VCaP (cell line): ENCODE measurements around the gene EFCAB6.

Experiments
- H3K27ac ChIP-seq: fragments of 450-650 bp; 2 replicates; pipeline ENCODE4 v1.5.1; 2017
- TF ChIP-seq, protein P1 (sequence below): fragments of 450-650 bp; conservative IDR thresholded peaks from 2 replicates; pipeline ENCODE4 v1.5.1; 2017; ENCODE audit warnings: mild to moderate bottlenecking, moderate library complexity

The EFCAB6 gene

DNA sequence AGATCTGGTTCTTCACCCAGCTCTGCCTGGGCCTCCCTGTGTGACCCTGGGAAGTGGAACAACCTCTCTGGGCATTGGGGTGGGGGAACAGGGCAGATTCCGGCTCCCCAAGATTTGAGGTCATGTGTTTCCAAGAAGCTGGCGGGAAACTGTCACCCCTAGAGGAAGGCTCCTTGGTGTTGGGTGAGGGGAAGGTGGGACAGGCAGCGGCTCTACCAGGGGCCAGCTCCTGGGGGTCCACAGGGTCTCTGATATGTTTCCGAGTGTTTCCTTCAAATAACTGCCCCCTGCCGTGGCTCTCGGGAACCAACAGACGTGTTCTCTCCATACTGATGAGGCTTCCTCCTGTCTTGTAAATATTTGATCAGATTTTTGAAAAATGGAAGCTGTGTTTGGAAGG, 321.8 kb downstream of the EFCAB6 start:
- TF ChIP-seq, protein P1, sequence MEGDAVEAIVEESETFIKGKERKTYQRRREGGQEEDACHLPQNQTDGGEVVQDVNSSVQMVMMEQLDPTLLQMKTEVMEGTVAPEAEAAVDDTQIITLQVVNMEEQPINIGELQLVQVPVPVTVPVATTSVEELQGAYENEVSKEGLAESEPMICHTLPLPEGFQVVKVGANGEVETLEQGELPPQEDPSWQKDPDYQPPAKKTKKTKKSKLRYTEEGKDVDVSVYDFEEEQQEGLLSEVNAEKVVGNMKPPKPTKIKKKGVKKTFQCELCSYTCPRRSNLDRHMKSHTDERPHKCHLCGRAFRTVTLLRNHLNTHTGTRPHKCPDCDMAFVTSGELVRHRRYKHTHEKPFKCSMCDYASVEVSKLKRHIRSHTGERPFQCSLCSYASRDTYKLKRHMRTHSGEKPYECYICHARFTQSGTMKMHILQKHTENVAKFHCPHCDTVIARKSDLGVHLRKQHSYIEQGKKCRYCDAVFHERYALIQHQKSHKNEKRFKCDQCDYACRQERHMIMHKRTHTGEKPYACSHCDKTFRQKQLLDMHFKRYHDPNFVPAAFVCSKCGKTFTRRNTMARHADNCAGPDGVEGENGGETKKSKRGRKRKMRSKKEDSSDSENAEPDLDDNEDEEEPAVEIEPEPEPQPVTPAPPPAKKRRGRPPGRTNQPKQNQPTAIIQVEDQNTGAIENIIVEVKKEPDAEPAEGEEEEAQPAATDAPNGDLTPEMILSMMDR = no peak

GRCh38 chr22:43488937-43489336, 323.2 kb downstream of the EFCAB6 start:
- H3K27ac ChIP-seq = no peak overlapping the region
- TF ChIP-seq, protein P1 = no peak

More for the DNA sequence above, 321.8 kb downstream of the EFCAB6 start:
- H3K27ac ChIP-seq = no peak overlapping the region

DNA sequence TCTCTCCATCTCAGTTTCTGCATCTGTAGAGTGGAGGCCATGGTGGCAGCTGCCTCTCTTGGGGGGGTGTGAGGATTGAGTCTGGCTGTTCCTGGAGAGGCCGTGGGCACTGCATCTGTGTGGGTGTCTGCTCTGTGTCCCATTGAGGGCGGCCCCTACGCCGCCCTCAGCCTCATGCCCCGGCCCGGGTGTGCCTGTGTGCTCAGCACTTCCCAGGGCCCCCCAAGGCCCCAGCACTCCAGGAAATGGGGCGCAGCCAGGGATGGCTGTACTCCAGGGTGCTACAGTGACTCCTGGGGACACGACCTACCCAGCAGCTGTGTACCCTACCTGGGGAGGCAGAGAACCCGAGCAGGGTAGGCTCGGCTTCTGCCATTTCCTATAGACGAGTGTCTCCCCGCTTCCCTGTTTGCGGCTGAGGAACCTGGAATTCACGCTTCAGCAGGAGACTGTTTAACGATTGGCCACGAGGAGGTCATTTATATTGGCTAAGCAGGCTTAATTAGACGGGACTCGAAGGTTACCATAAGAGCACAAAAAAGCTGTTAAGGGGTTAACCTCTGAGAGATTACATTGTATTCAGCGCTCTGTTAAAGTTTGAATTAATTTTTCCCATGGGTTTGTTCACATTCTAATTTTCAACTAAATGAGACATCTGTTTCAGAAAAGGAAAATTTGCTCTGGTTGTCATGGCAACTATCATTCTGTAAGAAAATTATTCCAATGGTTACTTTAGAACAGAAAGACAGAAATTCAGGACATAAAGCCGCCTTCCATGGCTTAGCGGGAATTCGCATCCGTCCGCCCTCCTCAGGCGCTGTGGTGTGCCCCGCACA, 323.9 kb downstream of the EFCAB6 start:
- TF ChIP-seq, protein P1 = no peak
- no peak overlapping the region for H3K27ac ChIP-seq

DNA sequence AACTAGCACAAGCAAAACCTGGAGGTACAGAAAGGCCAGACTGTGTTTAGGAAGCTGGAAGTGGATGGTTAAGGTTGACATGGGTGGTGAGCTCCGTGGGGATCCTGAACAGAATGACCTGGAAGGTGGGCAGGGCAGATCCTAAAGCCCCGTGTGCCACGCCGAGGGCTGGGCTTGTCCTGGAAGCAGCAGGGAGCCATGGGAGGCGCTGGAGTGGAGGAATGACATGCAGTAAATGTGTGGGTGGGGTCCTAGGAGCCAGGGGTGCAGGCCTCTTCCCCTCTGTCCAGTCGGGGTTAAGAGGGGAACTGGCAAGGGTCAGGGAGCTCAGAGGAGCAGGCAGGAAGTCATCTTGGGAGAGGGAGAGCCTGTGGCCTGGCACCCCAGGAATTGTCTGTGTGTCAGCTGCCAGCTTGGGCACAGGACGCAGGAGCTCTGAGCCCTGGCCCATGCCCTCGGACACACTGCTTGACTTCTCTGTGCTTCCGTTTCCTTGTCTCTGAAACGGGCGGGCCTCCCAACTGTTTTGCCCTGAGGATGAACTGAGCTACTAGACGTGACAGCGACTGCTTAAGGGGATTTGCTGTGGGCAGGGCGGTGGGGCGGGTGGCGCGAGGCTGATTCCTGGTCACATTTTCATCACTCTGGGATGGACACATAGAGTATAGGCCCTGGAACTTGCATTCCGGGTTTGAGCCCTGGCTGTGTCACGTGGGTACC, 324.6 kb downstream of the EFCAB6 start:
- H3K27ac ChIP-seq = no peak overlapping the region
- TF ChIP-seq, protein P1 = no peak

DNA sequence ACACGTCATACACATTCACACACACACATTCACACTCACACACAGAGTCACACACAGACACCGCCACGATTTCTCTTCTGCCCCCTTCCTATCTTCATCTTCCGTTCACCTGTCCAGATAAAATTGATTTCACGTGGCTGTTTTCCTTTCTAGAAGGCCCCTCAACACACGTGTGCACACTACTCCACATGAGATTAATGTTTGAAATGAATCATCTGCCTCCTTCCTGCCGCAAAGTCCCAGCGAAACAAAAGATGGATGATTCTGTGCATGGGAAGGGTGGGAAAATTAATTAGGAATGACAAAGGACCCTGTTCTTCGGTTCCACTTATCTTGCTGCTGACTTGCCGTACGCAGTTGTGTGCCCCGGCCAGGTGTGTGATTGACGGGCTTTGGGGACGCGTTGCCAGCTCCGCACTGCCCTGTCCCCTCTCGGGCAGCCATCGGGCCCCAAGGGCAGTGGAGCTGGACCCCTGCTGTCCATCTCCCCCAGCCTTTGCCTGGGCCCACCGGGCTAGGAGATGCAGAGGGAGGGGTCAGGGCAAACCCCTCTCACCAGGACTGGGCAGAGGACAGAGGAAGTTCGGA, 326.5 kb downstream of the EFCAB6 start:
- TF ChIP-seq, protein P1 = no peak

GRCh38 chr22:43484227-43484626, 327.9 kb downstream of the EFCAB6 start:
- H3K27ac ChIP-seq = no peak overlapping the region

More for the DNA sequence above, 326.5 kb downstream of the EFCAB6 start:
- H3K27ac ChIP-seq = no peak overlapping the region

More at GRCh38 chr22:43484227-43484626, 327.9 kb downstream of the EFCAB6 start:
- TF ChIP-seq, protein P1 = no peak
